Measurements from ENCODE around the gene TRAF4. TPM values are rescaled to one million over a fixed set of nuclear protein-coding genes. Genes with fewer than 3 reads are reported as not detected.

The TRAF4 gene
- total and polyA plus RNA-seq, 9 of the 15 experiments (the other 6 are each of a cell fraction or from before 2014, with no cell fraction given) = 2.4 to 147 (median 72.4) TPM

DNA sequence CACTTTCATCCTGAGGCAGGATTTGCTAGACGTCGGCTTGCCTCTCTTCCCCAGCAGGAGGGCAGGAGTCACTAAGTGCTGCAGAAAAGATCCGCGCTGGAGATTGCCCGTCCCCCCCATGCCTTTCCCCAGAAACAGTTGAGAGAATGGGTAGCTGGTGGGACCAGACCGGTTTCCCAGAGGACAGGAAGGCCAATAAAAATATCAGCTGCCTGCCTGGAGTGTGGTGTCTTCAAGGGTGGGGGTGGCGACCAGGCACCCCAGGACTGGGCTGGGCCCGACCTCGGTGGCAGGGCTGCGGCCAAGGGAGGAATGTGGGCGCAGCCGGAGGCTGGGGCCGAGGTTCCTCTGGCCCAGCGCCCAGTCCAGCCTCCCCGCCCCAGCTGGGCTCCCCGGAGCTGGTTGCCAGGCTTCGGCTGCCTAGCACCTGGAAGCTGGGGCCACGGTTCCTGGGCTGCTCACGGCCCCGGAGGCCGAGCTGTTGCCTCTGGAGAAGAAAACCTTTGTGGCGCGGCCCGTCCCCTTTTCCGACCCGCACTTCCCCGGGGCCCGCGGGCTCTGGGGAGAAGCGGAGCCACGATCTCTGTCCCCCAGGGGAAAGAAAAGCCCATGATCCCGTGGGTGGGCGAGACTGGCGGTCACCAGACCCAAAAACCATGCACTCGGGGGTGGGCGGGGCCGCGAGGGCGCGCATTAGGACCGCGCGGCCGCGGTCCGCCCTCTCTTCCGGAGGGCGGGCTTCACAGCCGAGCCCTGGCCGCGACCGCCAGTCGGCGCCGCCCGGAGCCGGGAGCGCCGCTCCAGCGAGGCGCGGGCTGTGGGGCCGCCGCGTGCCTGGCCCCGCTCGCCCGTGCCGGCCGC is at the start of gene TRAF4 (continued):
- TF ChIP-seq, protein P1, sequence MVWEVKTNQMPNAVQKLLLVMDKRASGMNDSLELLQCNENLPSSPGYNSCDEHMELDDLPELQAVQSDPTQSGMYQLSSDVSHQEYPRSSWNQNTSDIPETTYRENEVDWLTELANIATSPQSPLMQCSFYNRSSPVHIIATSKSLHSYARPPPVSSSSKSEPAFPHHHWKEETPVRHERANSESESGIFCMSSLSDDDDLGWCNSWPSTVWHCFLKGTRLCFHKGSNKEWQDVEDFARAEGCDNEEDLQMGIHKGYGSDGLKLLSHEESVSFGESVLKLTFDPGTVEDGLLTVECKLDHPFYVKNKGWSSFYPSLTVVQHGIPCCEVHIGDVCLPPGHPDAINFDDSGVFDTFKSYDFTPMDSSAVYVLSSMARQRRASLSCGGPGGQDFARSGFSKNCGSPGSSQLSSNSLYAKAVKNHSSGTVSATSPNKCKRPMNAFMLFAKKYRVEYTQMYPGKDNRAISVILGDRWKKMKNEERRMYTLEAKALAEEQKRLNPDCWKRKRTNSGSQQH (CRISPR knock-in tag; IDR thresholded peaks at IDR 0.05) = no peak
- TF ChIP-seq XRCC5 (IDR thresholded peaks at IDR 0.05; ENCODE audit: low read depth, low read length) (peak; percentile 47; the same call in 1 of the 2 replicates), CBX5 (IDR thresholded peaks at IDR 0.05; ENCODE audit: borderline replicate concordance, low read depth) (0 out of 2 replicates have a peak, but pooled peaks have one; percentile 32), CBX1 (IDR thresholded peaks at IDR 0.05; ENCODE audit: low read depth) (peak; percentile 88; the same call in 1 of the 2 replicates), E2F3 (CRISPR knock-in tag; IDR thresholded peaks at IDR 0.05) (peak; percentile 71; the same call in 1 of the 2 replicates), DACH1 (IDR thresholded peaks at IDR 0.05; ENCODE audit: partially characterized antibody) (peak; percentile 58), SMARCE1 (IDR thresholded peaks at IDR 0.05) (peak; percentile 73), HNRNPL (IDR thresholded peaks at IDR 0.05; ENCODE audit: low read depth, low read length) (peak; percentile 81), ZBTB17 (CRISPR knock-in tag; IDR thresholded peaks at IDR 0.05) (0 out of 2 replicates have a peak, but pooled peaks have one; percentile 45), CHD2 (IDR thresholded peaks at IDR 0.05; ENCODE audit: low read depth, low read length) (no peak), RUNX1 (IDR thresholded peaks at IDR 0.05; ENCODE audit: low read depth) (no peak), ZBED1 (IDR thresholded peaks at IDR 0.05) (0 out of 2 replicates have a peak, but pooled peaks have one; percentile 1), FOXK2 (conservative IDR thresholded peaks at IDR 0.05 in 1 of 2, IDR thresholded peaks at IDR 0.05 in 1 of 2; ENCODE audit: low read depth in 2 of 2) (0 out of 4 replicates have a peak, but pooled peaks of 1 of the 2 experiments have one; percentile 12), JUND (IDR thresholded peaks at IDR 0.05; ENCODE audit: borderline replicate concordance, low read depth, low read length) (peak; percentile 14; the same call in 1 of the 2 replicates), JUND (tag; IDR thresholded peaks at IDR 0.05; ENCODE audit: borderline replicate concordance, low read depth, low read length) (no peak; the same call in 2 of the 3 replicates), ELF1 (tag; IDR thresholded peaks at IDR 0.05) (peak; percentile 74; the same call in 1 of the 2 replicates)
- TF ChIP-seq, protein P2, sequence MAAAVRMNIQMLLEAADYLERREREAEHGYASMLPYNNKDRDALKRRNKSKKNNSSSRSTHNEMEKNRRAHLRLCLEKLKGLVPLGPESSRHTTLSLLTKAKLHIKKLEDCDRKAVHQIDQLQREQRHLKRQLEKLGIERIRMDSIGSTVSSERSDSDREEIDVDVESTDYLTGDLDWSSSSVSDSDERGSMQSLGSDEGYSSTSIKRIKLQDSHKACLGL (CRISPR knock-in tag; IDR thresholded peaks at IDR 0.05; ENCODE audit: borderline replicate concordance, poor library complexity, severe bottlenecking) = no peak
- TF ChIP-seq, protein P3, sequence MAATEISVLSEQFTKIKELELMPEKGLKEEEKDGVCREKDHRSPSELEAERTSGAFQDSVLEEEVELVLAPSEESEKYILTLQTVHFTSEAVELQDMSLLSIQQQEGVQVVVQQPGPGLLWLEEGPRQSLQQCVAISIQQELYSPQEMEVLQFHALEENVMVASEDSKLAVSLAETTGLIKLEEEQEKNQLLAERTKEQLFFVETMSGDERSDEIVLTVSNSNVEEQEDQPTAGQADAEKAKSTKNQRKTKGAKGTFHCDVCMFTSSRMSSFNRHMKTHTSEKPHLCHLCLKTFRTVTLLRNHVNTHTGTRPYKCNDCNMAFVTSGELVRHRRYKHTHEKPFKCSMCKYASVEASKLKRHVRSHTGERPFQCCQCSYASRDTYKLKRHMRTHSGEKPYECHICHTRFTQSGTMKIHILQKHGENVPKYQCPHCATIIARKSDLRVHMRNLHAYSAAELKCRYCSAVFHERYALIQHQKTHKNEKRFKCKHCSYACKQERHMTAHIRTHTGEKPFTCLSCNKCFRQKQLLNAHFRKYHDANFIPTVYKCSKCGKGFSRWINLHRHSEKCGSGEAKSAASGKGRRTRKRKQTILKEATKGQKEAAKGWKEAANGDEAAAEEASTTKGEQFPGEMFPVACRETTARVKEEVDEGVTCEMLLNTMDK (IDR thresholded peaks at IDR 0.05; ENCODE audit: borderline replicate concordance, insufficient read depth, low read depth, low read length, poor library complexity, severe bottlenecking) = peak; percentile 98
- TF ChIP-seq, protein P4, sequence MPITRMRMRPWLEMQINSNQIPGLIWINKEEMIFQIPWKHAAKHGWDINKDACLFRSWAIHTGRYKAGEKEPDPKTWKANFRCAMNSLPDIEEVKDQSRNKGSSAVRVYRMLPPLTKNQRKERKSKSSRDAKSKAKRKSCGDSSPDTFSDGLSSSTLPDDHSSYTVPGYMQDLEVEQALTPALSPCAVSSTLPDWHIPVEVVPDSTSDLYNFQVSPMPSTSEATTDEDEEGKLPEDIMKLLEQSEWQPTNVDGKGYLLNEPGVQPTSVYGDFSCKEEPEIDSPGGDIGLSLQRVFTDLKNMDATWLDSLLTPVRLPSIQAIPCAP (CRISPR knock-in tag; IDR thresholded peaks at IDR 0.05; ENCODE audit: borderline replicate concordance) = no peak
- TF ChIP-seq, protein P5, sequence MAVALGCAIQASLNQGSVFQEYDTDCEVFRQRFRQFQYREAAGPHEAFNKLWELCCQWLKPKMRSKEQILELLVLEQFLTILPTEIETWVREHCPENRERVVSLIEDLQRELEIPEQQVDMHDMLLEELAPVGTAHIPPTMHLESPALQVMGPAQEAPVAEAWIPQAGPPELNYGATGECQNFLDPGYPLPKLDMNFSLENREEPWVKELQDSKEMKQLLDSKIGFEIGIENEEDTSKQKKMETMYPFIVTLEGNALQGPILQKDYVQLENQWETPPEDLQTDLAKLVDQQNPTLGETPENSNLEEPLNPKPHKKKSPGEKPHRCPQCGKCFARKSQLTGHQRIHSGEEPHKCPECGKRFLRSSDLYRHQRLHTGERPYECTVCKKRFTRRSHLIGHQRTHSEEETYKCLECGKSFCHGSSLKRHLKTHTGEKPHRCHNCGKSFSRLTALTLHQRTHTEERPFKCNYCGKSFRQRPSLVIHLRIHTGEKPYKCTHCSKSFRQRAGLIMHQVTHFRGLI (CRISPR knock-in tag; IDR thresholded peaks at IDR 0.05) = no peak

All from K562 (cell line).